Left ventricle myocardium superior (tissue), 1 donor: ENCODE results near the gene KRT85. TPM values are rescaled to one million over a fixed set of nuclear protein-coding genes. Genes with fewer than 3 reads are reported as not detected.
"Not testable (repeated sequence)": the region's sequence is repeated elsewhere in the genome, so short reads cannot be mapped to it uniquely, and the experiment has no call there.

Experiments
- ATAC-seq: fragments of 200-7000 bp; cut with Tn5 transposase; one replicate; pipeline ENCODE4 v1.9.1; 2020; ENCODE audit warnings: mild to moderate bottlenecking, moderate library complexity
- DNase-seq: peaks from one replicate; pipeline ENCODE4 v3.0.0-alpha.2; 2020
- intact Hi-C: fragments of 100-400 bp; cut with micrococcal nuclease; formaldehyde crosslinking; loops from one replicate; pipeline ENCODE4 v1.11.0; 2022
- total RNA-seq: library from RNA; stranded (reverse); fragmentation: NEBNext Ultra II Directional; extraction: Animal tissue kit (Norgen Biotek cat#: 25700); gene quantifications from one replicate; pipeline ENCODE4 v1.2.1, GENCODE V29; 2021
- donor health status: DM: no; HTN: yes; CAD: no; lungs with severe emphysema.

The KRT85 gene
- total RNA-seq, 1 donor from 2014 or later = not detected

DNA sequence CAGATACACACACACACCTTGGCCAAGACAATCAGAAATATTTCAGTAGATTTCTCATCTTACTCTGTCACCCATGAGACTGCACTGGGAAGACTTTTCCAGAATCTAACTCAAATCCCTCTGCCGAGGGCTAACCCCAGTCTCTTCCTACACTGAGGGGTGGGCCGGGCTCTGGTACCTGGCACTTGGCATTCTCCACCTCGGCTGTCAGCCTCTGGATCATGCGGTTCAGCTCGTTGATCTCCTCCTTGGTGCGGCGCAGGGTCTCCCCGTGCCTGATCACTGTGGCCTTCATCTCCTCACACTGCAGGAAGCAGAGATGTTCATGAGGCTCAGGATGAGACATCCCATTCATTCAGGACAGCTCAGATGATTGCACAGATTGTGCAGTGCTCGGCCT lies 51.0 kb downstream of the KRT85 start:
- no peak for DNase-seq
- no peak for ATAC-seq
- intact Hi-C loops = no loop called here

DNA sequence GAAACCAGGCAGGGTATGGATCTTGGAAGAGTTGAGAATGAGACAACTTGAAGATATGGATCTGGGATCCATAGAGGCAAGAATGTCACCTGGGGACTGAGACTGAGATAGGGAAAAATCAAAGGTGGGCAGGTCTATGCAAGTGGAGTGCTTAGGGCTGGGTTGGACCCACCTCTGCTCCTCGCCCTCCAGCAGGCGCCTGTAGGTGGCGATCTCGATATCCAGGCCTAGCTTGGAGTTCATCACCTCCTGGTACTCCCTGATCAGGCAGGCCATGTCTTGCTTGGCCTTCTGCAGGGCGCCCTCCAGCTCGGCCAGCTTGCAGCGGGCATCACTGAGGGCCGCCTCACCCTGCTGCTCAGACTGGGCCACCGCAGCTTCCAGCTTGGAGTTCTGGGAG lies 51.6 kb downstream of the KRT85 start:
- ATAC-seq, DNase-seq, intact Hi-C loops: not testable (repeated sequence)

DNA sequence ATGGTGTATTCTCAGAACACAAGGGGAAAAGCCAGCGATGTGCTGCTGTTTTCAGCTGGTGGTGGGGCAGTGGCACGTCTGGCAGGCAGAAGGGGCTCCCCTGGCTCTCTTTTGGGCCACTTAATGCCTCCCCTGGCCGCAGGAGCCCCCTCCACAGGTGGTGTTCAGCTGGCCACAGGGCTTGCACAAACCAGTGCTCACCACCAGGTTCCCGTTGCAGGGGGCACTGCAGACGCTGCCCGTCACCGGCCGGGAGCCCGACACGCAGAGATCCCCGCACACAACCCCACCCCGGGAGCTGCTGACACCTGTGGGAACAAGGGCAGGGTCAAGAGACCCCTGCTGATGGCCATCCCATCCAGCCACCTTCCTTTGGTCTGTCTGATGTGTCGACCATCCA lies 52.8 kb downstream of the KRT85 start:
- ATAC-seq = no peak
- intact Hi-C loops = no loop called here
- no peak for DNase-seq

DNA sequence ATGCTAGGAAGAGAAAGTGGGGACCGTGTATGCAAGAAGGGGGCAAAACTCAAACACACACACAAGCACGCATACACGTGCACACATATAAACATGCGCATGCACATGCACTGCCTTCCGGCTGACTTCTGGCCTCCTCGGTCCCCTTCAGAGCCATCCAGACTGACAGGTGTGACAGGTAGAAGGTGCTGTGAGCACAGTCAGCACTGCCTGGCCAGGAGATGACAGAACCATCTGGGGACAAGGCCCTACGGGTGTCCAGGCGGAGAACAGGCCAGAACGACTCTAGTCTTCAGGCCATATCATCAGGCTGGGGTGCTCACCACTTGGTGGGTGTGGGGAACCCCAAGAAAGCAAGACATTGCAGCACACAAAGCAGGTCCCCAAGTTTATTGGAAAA lies 53.4 kb downstream of the KRT85 start:
- intact Hi-C loops = no loop called here
- no peak for DNase-seq
- no peak for ATAC-seq

DNA sequence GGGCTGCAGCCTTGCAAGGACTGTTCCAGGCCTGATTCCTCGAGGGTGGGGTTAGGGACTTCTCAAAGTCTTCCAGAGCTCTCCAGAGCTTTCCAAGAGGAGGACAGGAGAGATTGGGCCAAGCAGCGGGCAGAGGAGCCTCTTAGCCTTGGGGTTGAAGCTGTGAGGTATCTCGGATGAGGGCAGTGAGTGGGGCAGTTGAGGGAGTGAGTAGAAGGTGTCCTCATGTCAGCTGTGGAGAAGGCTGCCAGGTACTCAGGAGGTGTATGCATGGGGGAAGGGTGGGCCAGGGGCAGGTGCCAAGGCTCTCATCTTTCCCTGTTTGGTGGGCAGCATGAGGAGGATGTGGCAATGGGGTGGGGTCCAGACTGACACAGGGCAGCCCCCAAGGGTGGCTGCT lies 53.8 kb downstream of the KRT85 start:
- no peak for ATAC-seq
- intact Hi-C loops = no loop called here
- DNase-seq = no peak

DNA sequence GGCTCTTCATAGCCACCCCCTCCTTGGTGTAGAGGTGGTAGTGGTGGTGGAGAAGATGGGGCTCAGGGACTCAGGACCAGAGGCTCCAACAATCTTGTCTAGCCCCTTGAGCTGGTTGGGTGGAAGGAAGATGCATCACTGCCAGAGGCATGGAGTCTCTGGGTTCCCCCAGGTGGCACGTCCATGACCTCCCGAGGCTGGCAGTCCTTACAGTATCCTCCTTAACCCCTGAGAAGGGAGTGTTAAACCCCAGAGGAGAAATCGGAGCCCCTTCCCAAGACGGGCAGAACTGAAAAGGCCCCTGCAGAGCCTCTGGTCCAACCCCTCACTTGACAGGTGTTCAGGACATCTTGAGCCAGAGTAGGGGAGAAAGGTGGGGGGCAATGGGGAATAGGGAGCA lies 55.2 kb downstream of the KRT85 start:
- ATAC-seq = no peak
- intact Hi-C loops = no loop called here
- no peak for DNase-seq

DNA sequence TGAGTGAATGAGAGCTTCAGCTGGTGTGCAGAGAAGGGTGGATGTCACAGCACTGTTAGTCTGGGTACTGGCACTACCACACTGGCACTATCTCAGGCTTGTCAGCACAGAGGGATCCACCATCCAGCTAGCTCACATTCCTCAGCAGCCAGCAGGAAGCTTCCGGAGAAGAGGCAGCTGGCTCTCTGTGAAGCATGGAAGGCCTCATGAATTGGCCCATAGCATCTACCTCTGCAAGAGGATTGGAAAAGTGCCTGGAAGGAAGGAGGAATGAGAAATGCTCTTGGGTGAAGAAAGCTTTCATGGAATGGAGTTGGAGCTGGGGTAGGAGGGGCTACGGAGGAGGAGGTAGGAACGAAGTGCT lies 56.0 kb downstream of the KRT85 start:
- intact Hi-C loops = no loop called here
- ATAC-seq = peak; percentile 23
- DNase-seq = no peak

DNA sequence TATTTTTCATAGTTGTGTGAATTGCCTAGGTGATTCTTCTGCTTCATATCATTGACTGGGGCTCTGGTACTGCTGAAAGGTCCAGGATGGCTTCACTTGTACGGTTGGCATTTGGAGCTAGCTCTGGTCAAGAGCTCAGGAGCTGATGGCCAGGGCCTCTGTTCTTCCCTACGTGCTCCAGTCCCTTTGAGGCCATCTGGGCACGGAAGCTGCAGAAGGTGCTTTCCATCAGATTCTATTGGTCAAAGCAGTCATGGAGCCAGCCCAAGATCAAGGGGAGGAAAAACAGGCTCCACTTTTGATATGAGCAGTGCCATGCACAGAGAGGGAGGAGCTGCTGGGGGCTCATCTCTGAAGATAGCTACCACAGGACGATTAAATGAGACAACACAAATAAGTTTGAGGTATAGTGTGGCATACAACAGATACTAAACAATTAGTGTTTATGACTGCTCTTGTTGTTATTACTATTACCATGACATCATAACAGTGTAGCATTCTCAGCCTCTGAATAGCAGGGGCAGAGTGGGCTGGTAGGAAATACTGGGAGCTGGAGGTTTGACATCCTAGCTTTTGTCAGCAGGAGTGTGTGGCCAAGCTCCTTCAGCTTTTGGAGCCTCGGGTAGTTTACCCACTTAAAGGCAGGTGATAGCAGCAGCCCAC lies 56.5 kb downstream of the KRT85 start:
- intact Hi-C loops = no loop called here
- no peak for DNase-seq
- no peak for ATAC-seq

Other genes with a start within 250 kb of the KRT85 start
- not detected for gene KRT80, start 175.5 kb downstream of the KRT85 start, total RNA-seq
- gene KRT7, start 134.2 kb downstream of the KRT85 start, total RNA-seq = 0.69 TPM
- not detected for gene KRT86, start 92.8 kb downstream of the KRT85 start, total RNA-seq
- gene KRT81, start 75.9 kb downstream of the KRT85 start, total RNA-seq = not detected
- not detected for gene KRT83, start 46.1 kb downstream of the KRT85 start, total RNA-seq
- not detected for gene KRT84, start 18.2 kb upstream of the KRT85 start, total RNA-seq
- gene KRT82, start 38.9 kb upstream of the KRT85 start, total RNA-seq = not detected
- not detected for gene KRT75, start 66.9 kb upstream of the KRT85 start, total RNA-seq
- not detected for gene KRT6B, start 84.7 kb upstream of the KRT85 start, total RNA-seq
- gene KRT6C, start 106.3 kb upstream of the KRT85 start, total RNA-seq = not detected
- 0.27 TPM for gene KRT6A, start 125.8 kb upstream of the KRT85 start, total RNA-seq
- 1.1 TPM for gene KRT5, start 152.9 kb upstream of the KRT85 start, total RNA-seq
- not detected for gene KRT71, start 185.7 kb upstream of the KRT85 start, total RNA-seq
- gene KRT74, start 206.4 kb upstream of the KRT85 start, total RNA-seq = not detected
- not detected for gene KRT72, start 234.0 kb upstream of the KRT85 start, total RNA-seq